ENCODE data around the gene UGT2A3. TPM values are rescaled to one million over a fixed set of nuclear protein-coding genes. Genes with fewer than 3 reads are reported as not detected.
A peak's percentile ranks its signal among the peaks of the same experiment; 100 is the strongest.

UGT2A3 gene
- total and polyA plus RNA-seq, 4 experiments from 2014 or later: not detected

- POLR2A ChIA-PET (ENCODE audit: partially characterized antibody): no interaction called here
- intact Hi-C loops (cut with micrococcal nuclease): no loop called here
- Histone ChIP-seq H3K9me3 (ENCODE audit: control insufficient read depth in 1 of 2, low read length in 2 of 2) (no peaks in the 10 kb centered on the region), H3K4me1 (ENCODE audit: insufficient read depth, low read length) (no peaks in the 10 kb centered on the region), H3K4me3 (ENCODE audit: low read length in 2 of 2) (no peak overlapping the region), H3K36me3 (ENCODE audit: insufficient read depth, low read length) (no peaks in the 10 kb centered on the region), H3K27ac (ENCODE audit: low read depth, low read length) (no peak overlapping the region), H3K27me3 (ENCODE audit: insufficient read depth, low read length) (no peaks in the 10 kb centered on the region)
- no peaks in the 10 kb centered on the region for H3K27me3 Mint-ChIP-seq
- peaks cover 0 to 3% (median 0%) of the 10 kb centered on the region in 4 donors for H3K4me1 Mint-ChIP-seq
- peaks cover 0 to 4% (median 0%) of the 10 kb centered on the region in 8 donors for H3K9me3 Mint-ChIP-seq
- no peak overlapping the region for H3K27ac Mint-ChIP-seq
- DNase-seq: no peak
- H3K36me3 Mint-ChIP-seq: no peaks in the 10 kb centered on the region
- CTCF ChIA-PET (ENCODE audit: partially characterized antibody): no interaction called here
- peak overlapping the region in 2 of 8 donors; percentile 3 to 13 for H3K4me3 Mint-ChIP-seq
These were observed 46.8 kb downstream of the UGT2A3 start for GRCh38 chr4:68904786-68905185.

- intact Hi-C loops (cut with micrococcal nuclease): no loop called here
- POLR2A ChIA-PET (ENCODE audit: partially characterized antibody): no interaction called here
- no peaks in the 10 kb centered on the region for H3K4me1 ChIP-seq (ENCODE audit: insufficient read depth, low read length)
These were observed 54.9 kb downstream of the UGT2A3 start for GRCh38 chr4:68896749-68897148.

GRCh38 chr4:68895561-68896198, 55.9 kb downstream of the UGT2A3 start:
- no peak overlapping the region for H3K27ac ChIP-seq (ENCODE audit: low read depth, low read length)
- Mint-ChIP-seq H3K4me3 (no peak overlapping the region), H3K36me3 (no peaks in the 10 kb centered on the region), H3K4me1 (no peaks in the 10 kb centered on the region), H3K27me3 (no peaks in the 10 kb centered on the region), H3K27ac (no peak overlapping the region), H3K9me3 (peaks cover 0 to 3% (median 0%) of the 10 kb centered on the region in 8 donors)
- H3K4me1 ChIP-seq (ENCODE audit: insufficient read depth, low read length): no peaks in the 10 kb centered on the region
- no peaks in the 10 kb centered on the region for H3K36me3 ChIP-seq (ENCODE audit: insufficient read depth, low read length)
- no peaks in the 10 kb centered on the region for H3K27me3 ChIP-seq (ENCODE audit: insufficient read depth, low read length)
- POLR2A ChIA-PET (ENCODE audit: partially characterized antibody): no interaction called here
- intact Hi-C loops (cut with micrococcal nuclease): no loop called here
- DNase-seq: no peak
- no peak overlapping the region for H3K4me3 ChIP-seq (ENCODE audit: low read length in 2 of 2)
- CTCF ChIA-PET (ENCODE audit: partially characterized antibody): no interaction called here
- H3K9me3 ChIP-seq (ENCODE audit: control insufficient read depth in 1 of 2, low read length in 2 of 2): no peaks in the 10 kb centered on the region

More at GRCh38 chr4:68896749-68897148, 54.9 kb downstream of the UGT2A3 start:
- no peak overlapping the region for H3K4me3 ChIP-seq (ENCODE audit: low read length in 2 of 2)
- Mint-ChIP-seq H3K4me3 (no peak overlapping the region), H3K9me3 (peaks cover 0 to 3% (median 0%) of the 10 kb centered on the region in 8 donors), H3K36me3 (no peaks in the 10 kb centered on the region), H3K27ac (no peak overlapping the region), H3K4me1 (no peaks in the 10 kb centered on the region), H3K27me3 (no peaks in the 10 kb centered on the region)
- CTCF ChIA-PET (ENCODE audit: partially characterized antibody): no interaction called here
- no peaks in the 10 kb centered on the region for H3K27me3 ChIP-seq (ENCODE audit: insufficient read depth, low read length)
- DNase-seq: no peak
- H3K9me3 ChIP-seq (ENCODE audit: control insufficient read depth in 1 of 2, low read length in 2 of 2): no peaks in the 10 kb centered on the region
- no peak overlapping the region for H3K27ac ChIP-seq (ENCODE audit: low read depth, low read length)
- H3K36me3 ChIP-seq (ENCODE audit: insufficient read depth, low read length): no peaks in the 10 kb centered on the region

GRCh38 chr4:68892861-68893260, 58.7 kb downstream of the UGT2A3 start:
- no peaks in the 10 kb centered on the region for H3K4me1 ChIP-seq (ENCODE audit: insufficient read depth, low read length)
- no peaks in the 10 kb centered on the region for H3K27me3 Mint-ChIP-seq
- no peak for DNase-seq
- no peak overlapping the region for H3K27ac Mint-ChIP-seq
- no peak overlapping the region for H3K27ac ChIP-seq (ENCODE audit: low read depth, low read length)
- H3K4me3 Mint-ChIP-seq: no peak overlapping the region
- H3K27me3 ChIP-seq (ENCODE audit: insufficient read depth, low read length): no peaks in the 10 kb centered on the region
- H3K9me3 Mint-ChIP-seq: peaks cover 0 to 3% (median 0%) of the 10 kb centered on the region in 8 donors
- ChIA-PET POLR2A (ENCODE audit: partially characterized antibody) (no interaction called here), CTCF (ENCODE audit: partially characterized antibody) (no interaction called here)
- no peaks in the 10 kb centered on the region for H3K4me1 Mint-ChIP-seq
- intact Hi-C loops (cut with micrococcal nuclease): no loop called here
- H3K4me3 ChIP-seq (ENCODE audit: low read length in 2 of 2): no peak overlapping the region
- H3K36me3 Mint-ChIP-seq: no peaks in the 10 kb centered on the region
- H3K36me3 ChIP-seq (ENCODE audit: insufficient read depth, low read length): no peaks in the 10 kb centered on the region
- H3K9me3 ChIP-seq (ENCODE audit: control insufficient read depth in 1 of 2, low read length in 2 of 2): no peaks in the 10 kb centered on the region

GRCh38 chr4:68891678-68892077, 59.9 kb downstream of the UGT2A3 start:
- Mint-ChIP-seq H3K27me3 (no peaks in the 10 kb centered on the region), H3K9me3 (peaks cover 0 to 3% (median 0%) of the 10 kb centered on the region in 8 donors), H3K27ac (no peak overlapping the region), H3K36me3 (no peaks in the 10 kb centered on the region), H3K4me1 (no peaks in the 10 kb centered on the region), H3K4me3 (no peak overlapping the region)
- no peaks in the 10 kb centered on the region for H3K27me3 ChIP-seq (ENCODE audit: insufficient read depth, low read length)
- POLR2A ChIA-PET (ENCODE audit: partially characterized antibody): no interaction called here
- H3K36me3 ChIP-seq (ENCODE audit: insufficient read depth, low read length): no peaks in the 10 kb centered on the region
- CTCF ChIA-PET (ENCODE audit: partially characterized antibody): no interaction called here
- H3K4me1 ChIP-seq (ENCODE audit: insufficient read depth, low read length): no peaks in the 10 kb centered on the region
- intact Hi-C loops (cut with micrococcal nuclease): no loop called here
- no peak overlapping the region for H3K27ac ChIP-seq (ENCODE audit: low read depth, low read length)
- H3K4me3 ChIP-seq (ENCODE audit: low read length in 2 of 2): no peak overlapping the region
- H3K9me3 ChIP-seq (ENCODE audit: control insufficient read depth in 1 of 2, low read length in 2 of 2): no peaks in the 10 kb centered on the region
- DNase-seq: no peak

- H3K27me3 Mint-ChIP-seq: no peaks in the 10 kb centered on the region
- ChIA-PET CTCF (ENCODE audit: partially characterized antibody) (interaction anchor here (0.9 kb wide), 1 partner anchor 15 kb away, joined by 3 read pairs; no protein-coding TSS in a partner anchor), POLR2A (ENCODE audit: partially characterized antibody) (no interaction called here)
- no peaks in the 10 kb centered on the region for H3K36me3 ChIP-seq (ENCODE audit: insufficient read depth, low read length)
- intact Hi-C loops (cut with micrococcal nuclease): no loop called here
- no peaks in the 10 kb centered on the region for H3K36me3 Mint-ChIP-seq
- H3K9me3 Mint-ChIP-seq: peaks cover 0 to 2% (median 0%) of the 10 kb centered on the region in 8 donors
- no peaks in the 10 kb centered on the region for H3K4me1 Mint-ChIP-seq
- no peak overlapping the region for H3K4me3 ChIP-seq (ENCODE audit: low read length in 2 of 2)
- no peak overlapping the region for H3K4me3 Mint-ChIP-seq
- no peaks in the 10 kb centered on the region for H3K27me3 ChIP-seq (ENCODE audit: insufficient read depth, low read length)
- H3K4me1 ChIP-seq (ENCODE audit: insufficient read depth, low read length): no peaks in the 10 kb centered on the region
- H3K27ac ChIP-seq (ENCODE audit: low read depth, low read length): no peak overlapping the region
- no peak for DNase-seq
- no peaks in the 10 kb centered on the region for H3K9me3 ChIP-seq (ENCODE audit: control insufficient read depth in 1 of 2, low read length in 2 of 2)
- H3K27ac Mint-ChIP-seq: no peak overlapping the region
These were observed 66.1 kb downstream of the UGT2A3 start for GRCh38 chr4:68885545-68885944.

GRCh38 chr4:68883870-68884269, 67.7 kb downstream of the UGT2A3 start:
- no peaks in the 10 kb centered on the region for H3K36me3 Mint-ChIP-seq
- Histone ChIP-seq H3K9me3 (ENCODE audit: control insufficient read depth in 1 of 2, low read length in 2 of 2) (no peaks in the 10 kb centered on the region), H3K36me3 (ENCODE audit: insufficient read depth, low read length) (no peaks in the 10 kb centered on the region), H3K4me1 (ENCODE audit: insufficient read depth, low read length) (no peaks in the 10 kb centered on the region), H3K4me3 (ENCODE audit: low read length in 2 of 2) (no peak overlapping the region), H3K27me3 (ENCODE audit: insufficient read depth, low read length) (no peaks in the 10 kb centered on the region), H3K27ac (ENCODE audit: low read depth, low read length) (no peak overlapping the region)
- H3K4me3 Mint-ChIP-seq: no peak overlapping the region
- intact Hi-C loops (cut with micrococcal nuclease): no loop called here
- CTCF ChIA-PET (ENCODE audit: partially characterized antibody): no interaction called here
- no peaks in the 10 kb centered on the region for H3K27me3 Mint-ChIP-seq
- POLR2A ChIA-PET (ENCODE audit: partially characterized antibody): no interaction called here
- H3K4me1 Mint-ChIP-seq: no peaks in the 10 kb centered on the region
- H3K9me3 Mint-ChIP-seq: peaks cover 0 to 2% (median 0%) of the 10 kb centered on the region in 8 donors
- no peak for DNase-seq
- H3K27ac Mint-ChIP-seq: no peak overlapping the region
